GM12892 (cell line): ENCODE measurements around the gene KCNMB2.

Source experiments
- POLR2A ChIP-seq: IDR thresholded peaks from 2 replicates; pipeline ENCODE4 v1.6.1; 2011; ENCODE audit warnings: low read depth, low read length, control low read depth
- POLR2AphosphoS5 ChIP-seq: IDR thresholded peaks from 2 replicates; pipeline ENCODE4 v1.6.1; 2011; ENCODE audit warnings: low read depth, low read length, control low read depth

GRCh38 chr3:178492491-178492890 lies 43.7 kb upstream of the KCNMB2 start:
- TF ChIP-seq POLR2AphosphoS5: no peak
- TF ChIP-seq POLR2A: no peak
